Adipocyte (in vitro differentiated cells): ENCODE results near the gene CUBN.

ENCODE experiments used
- DNase-seq: peaks from one replicate; pipeline ENCODE4 v3.0.0-alpha.2; 2015; ENCODE audit warnings: low read depth
- H3K27me3 ChIP-seq: replicated peaks from 2 replicates; pipeline ENCODE4 v1.7.0; 2013; ENCODE audit warnings: mild to moderate bottlenecking, low read length, moderate library complexity; ENCODE audit not compliant: control insufficient read depth, insufficient read depth
- H3K36me3 ChIP-seq: 2 replicates; pipeline ENCODE4 v1.7.0; 2013; ENCODE audit warnings: low read length, mild to moderate bottlenecking, moderate library complexity; ENCODE audit not compliant: control insufficient read depth, insufficient read depth, severe bottlenecking
- H3K4me1 ChIP-seq: 2 replicates; pipeline ENCODE4 v1.7.0; 2013; ENCODE audit warnings: mild to moderate bottlenecking, low read length, moderate library complexity; ENCODE audit not compliant: control insufficient read depth, insufficient read depth
- H3K4me3 ChIP-seq: 2 replicates; pipeline ENCODE4 v1.7.0; 2013; ENCODE audit warnings: mild to moderate bottlenecking, low read length, moderate library complexity
- H3K9ac ChIP-seq: 2 replicates; pipeline ENCODE4 v1.7.0; 2013; ENCODE audit warnings: mild to moderate bottlenecking, low read length, moderate library complexity
- H3K9me3 ChIP-seq: 2 replicates; pipeline ENCODE4 v1.7.0; 2013; ENCODE audit warnings: mild to moderate bottlenecking, low read length, moderate library complexity; ENCODE audit not compliant: control insufficient read depth

CUBN gene

DNA sequence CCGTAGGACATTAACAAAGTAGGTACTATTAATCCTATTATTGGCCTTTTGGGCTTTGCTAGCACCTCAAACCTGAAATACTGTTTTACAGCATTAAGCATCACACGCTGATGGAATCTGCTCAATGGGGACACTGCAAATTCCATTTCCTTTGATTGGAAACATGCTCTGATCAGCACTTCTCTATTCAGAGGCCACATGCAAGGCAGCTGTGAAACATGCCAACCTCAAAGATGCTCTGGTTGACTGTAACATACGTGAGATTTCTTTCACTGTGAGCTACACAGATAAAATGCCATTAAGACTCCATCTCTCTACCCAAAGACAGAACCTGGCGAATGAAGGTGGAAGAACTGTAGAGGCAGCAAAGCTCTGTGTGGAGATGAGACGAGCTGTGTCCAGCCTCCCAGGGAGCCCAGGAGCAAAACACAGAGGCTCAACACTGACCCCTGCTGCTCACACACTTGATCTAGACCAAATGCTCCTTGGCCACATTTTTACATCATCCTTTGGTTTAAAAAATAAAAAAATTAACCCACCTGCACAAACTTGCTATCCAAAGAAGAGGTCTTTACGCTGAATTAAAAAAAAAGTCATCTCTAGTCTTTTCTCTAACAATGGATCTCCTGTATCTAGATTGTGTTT is 320.4 kb downstream of the CUBN start:
- Histone ChIP-seq H3K36me3 (peaks cover 16% of the 10 kb centered on the region), H3K9me3 (no peaks in the 10 kb centered on the region), H3K27me3 (no peaks in the 10 kb centered on the region), H3K4me1 (peaks cover 10% of the 10 kb centered on the region), H3K9ac (no peak overlapping the region), H3K4me3 (no peak overlapping the region)
- peak; percentile 44 for DNase-seq

DNA sequence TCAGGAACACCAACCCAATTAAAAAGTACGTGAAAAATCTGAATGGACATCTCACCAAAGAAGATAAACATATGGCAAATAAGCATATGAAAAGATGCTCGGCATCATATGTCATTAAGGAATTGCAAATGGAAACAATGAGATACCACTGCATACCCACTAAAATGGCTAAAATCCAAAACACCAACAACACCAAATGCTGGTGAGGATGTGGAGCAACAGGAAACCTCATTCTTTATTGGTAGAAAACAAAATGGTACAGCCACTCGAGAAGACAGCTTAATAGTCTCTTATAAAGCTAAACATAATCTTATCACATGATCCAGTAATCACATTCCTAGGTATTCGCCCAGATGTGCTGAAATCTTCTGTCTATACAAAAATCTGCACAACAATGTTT is 325.5 kb downstream of the CUBN start:
- Histone ChIP-seq H3K4me1 (no peaks in the 10 kb centered on the region), H3K4me3 (no peak overlapping the region), H3K36me3 (peaks cover 13% of the 10 kb centered on the region), H3K9ac (no peak overlapping the region), H3K9me3 (no peaks in the 10 kb centered on the region), H3K27me3 (no peaks in the 10 kb centered on the region)
- DNase-seq = no peak

DNA sequence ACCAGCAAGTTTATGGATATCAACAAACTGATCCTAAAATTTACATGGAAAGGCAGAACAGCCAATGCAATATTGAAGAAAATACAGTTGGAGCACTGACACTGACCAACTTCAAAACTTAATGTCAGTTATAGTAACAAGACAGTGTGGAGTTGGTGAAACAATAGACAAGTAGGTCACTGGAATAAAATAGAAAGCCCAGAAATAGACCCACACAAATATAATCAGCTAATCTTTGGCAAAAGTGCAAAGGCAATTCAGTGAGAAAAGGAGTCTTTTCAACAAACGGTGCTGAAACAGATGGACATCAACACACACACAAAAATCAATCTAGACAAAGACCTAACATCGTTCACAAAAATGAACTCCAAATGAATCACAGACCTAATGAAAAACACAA is 326.1 kb downstream of the CUBN start:
- Histone ChIP-seq H3K9me3 (no peaks in the 10 kb centered on the region), H3K4me3 (no peak overlapping the region), H3K4me1 (no peaks in the 10 kb centered on the region), H3K9ac (no peak overlapping the region), H3K27me3 (no peaks in the 10 kb centered on the region), H3K36me3 (peaks cover 13% of the 10 kb centered on the region)
- no peak for DNase-seq

DNA sequence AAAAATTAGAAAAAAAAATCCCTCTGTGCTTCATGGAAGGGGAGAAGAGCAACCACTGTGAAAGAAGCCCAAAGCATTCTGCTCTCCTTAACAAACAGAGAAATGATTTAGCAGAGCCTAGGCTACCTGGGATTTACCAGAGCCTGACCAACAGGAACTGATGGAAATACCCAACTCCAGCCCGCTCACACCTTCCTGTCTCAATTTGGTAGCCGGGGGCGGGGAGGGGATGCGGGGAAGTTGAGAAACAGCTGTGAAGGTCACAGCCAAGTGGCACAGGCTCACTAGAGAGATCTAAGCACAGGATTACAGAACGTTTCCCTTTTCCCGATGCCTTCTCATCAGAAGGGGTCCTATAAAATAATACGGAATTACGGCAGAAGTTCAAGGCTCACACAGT is 330.0 kb downstream of the CUBN start:
- H3K27me3 ChIP-seq = no peaks in the 10 kb centered on the region
- H3K36me3 ChIP-seq = peaks cover 4% of the 10 kb centered on the region
- no peak overlapping the region for H3K4me3 ChIP-seq
- H3K4me1 ChIP-seq = no peaks in the 10 kb centered on the region
- no peak overlapping the region for H3K9ac ChIP-seq
- DNase-seq = no peak
- no peaks in the 10 kb centered on the region for H3K9me3 ChIP-seq

DNA sequence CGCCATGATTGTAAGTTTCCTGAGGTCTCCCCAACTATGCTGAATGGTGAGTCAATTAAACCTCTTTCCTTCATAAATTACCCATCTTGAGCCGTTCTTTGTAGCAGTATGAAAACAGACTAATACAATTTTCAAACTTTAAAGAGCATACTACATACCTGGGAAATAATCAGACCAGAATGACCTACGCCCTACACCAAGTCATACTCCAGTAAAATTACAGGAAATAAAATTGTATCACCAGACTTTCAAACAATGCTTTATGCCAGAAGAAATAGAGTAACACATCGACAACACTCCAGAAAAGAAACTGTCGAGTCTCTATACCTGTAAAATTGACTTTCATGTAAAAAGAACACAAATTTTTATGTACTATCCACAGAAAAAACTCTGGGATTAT is 331.0 kb downstream of the CUBN start:
- no peaks in the 10 kb centered on the region for H3K27me3 ChIP-seq
- no peak overlapping the region for H3K4me3 ChIP-seq
- DNase-seq = no peak
- no peaks in the 10 kb centered on the region for H3K4me1 ChIP-seq
- H3K36me3 ChIP-seq = peaks cover 4% of the 10 kb centered on the region
- H3K9ac ChIP-seq = no peak overlapping the region
- no peaks in the 10 kb centered on the region for H3K9me3 ChIP-seq

DNA sequence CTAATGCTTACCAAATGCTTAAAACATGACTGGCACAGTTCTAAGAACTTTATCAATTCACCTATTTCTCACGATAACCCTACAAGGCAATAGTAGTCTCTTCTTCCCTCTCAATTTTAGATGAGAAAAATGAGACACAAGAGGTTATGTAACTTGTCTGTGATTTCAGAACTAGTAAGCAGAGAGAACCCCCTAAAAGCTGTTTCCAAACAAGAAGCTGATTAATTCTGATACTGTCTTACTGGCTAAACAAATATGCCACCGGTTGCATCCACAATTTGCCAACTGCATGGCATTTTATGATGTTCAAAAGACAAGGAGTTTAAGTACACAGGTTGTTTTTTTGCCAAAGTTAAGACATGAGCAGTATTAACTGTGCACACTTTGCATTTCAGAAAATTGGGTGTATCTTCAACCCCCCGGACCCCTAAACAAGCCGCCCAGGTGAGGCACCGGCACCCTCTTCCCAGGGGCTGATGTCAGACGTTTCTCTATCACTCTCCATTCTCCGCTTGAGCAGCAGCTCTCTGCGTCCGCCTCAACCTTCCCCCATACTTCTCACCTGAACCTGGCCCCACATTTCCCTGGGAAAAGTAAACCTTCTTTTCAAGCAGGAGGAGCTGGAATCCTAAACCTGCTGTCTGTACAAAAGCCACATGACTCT is 334.1 kb downstream of the CUBN start:
- Histone ChIP-seq H3K4me1 (no peaks in the 10 kb centered on the region), H3K4me3 (no peak overlapping the region), H3K9me3 (no peaks in the 10 kb centered on the region), H3K9ac (no peak overlapping the region), H3K27me3 (no peaks in the 10 kb centered on the region), H3K36me3 (peaks cover 14% of the 10 kb centered on the region)
- no peak for DNase-seq

DNA sequence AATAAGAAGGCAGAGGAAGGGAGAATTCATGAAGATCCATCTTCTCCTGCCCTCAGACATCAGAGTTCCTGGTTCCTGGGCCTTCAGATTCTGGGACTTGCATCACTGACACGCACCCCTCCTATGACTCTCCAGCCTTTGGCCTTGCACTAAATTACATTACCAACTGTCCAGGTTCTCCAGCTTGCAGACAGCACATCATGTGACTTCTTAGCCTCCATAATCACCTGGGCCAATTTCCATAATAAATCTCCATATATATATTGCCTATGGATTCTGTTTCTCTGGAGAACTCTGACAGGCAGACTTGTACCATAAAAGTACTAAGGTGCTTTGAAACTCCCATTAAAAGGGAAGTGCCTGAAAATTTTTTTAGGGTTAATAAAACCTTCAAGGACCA is 335.6 kb downstream of the CUBN start:
- no peak for DNase-seq
- no peaks in the 10 kb centered on the region for H3K9me3 ChIP-seq
- no peaks in the 10 kb centered on the region for H3K4me1 ChIP-seq
- no peaks in the 10 kb centered on the region for H3K27me3 ChIP-seq
- no peak overlapping the region for H3K9ac ChIP-seq
- H3K4me3 ChIP-seq = no peak overlapping the region
- H3K36me3 ChIP-seq = peaks cover 19% of the 10 kb centered on the region

DNA sequence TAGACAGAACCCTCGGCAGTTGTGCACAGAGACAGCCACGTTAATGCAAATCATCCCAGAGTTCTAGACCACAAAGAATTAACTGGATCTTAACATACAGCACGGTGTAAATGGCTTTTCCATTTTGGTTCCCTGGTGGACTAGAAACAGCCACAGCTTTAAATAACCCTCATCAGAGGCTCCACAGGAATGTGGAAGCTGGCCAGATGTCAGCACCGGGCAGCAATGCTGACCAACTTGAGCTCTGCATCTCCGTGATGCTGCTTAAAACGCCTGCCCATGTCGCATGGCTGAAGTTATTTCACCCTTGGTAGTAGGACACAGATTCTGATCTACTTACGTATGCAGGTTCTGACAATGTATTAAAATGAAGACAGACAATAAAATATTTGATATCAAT is 336.9 kb downstream of the CUBN start:
- Histone ChIP-seq H3K36me3 (peaks cover 23% of the 10 kb centered on the region), H3K9ac (no peak overlapping the region), H3K9me3 (no peaks in the 10 kb centered on the region), H3K4me3 (no peak overlapping the region), H3K4me1 (no peaks in the 10 kb centered on the region), H3K27me3 (no peaks in the 10 kb centered on the region)
- DNase-seq = peak; percentile 33

DNA sequence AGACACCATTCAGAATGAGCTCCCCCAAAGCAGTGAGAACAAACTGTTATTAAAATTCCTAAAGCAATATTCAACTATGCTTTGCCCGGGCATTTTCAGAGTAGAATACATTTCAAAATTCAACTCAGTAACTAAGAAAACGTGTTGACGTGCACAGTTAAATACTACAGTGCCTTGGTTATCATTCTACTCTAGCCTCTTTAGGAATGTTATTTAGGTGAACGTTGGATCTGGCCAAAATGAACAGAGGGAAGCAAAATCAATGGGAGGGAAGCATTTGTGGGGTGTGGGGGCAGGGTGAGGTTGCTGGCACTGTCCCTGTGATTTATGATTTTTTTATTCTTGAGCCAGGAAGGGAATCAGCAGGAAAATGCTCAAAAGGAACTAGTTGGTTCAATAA is 339.8 kb downstream of the CUBN start:
- Histone ChIP-seq H3K4me3 (no peak overlapping the region), H3K9me3 (no peaks in the 10 kb centered on the region), H3K36me3 (peaks cover 23% of the 10 kb centered on the region), H3K9ac (no peak overlapping the region), H3K4me1 (no peaks in the 10 kb centered on the region), H3K27me3 (no peaks in the 10 kb centered on the region)
- DNase-seq = no peak

DNA sequence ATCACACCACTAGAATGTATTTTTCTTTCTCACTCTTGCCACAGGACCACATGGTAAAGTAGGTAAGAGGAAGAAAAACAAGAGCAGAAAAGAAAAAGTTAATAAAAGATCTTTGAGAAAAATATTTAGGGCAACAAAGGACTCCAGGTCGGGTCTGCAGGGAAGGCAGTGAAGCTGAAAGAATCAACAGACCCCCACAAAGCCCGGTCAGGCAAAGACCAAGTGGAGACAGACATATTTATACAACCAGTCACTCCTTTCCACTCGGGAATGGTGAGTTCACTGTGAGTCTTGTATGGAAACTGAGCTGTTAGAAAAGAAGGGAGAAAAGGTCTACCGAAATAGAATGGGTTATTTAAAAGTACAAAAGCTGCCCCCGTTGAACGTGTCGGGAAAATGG is 340.4 kb downstream of the CUBN start:
- Histone ChIP-seq H3K9me3 (no peaks in the 10 kb centered on the region), H3K4me3 (no peak overlapping the region), H3K4me1 (no peaks in the 10 kb centered on the region), H3K36me3 (peaks cover 23% of the 10 kb centered on the region), H3K27me3 (no peaks in the 10 kb centered on the region), H3K9ac (no peak overlapping the region)
- DNase-seq = no peak

DNA sequence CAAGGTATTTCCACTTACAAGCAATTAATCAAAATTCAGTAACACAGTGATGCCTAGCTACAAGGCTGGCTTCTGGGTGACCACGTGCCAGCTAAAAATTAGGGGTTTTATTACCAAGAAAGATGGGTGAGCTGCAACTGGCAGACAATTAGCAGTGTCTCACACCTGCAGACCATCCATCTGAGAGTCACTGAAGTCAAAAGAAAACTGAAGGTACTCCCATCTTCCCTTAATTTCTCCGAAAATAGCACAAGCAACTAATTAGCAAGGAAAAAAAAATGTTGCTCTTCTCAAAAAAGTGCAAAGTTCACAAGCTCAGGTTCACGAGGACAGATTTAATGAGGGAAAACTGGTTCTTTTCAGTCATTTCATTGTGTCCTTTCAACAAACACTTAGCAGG is 340.8 kb downstream of the CUBN start:
- no peak overlapping the region for H3K4me3 ChIP-seq
- no peak for DNase-seq

DNA sequence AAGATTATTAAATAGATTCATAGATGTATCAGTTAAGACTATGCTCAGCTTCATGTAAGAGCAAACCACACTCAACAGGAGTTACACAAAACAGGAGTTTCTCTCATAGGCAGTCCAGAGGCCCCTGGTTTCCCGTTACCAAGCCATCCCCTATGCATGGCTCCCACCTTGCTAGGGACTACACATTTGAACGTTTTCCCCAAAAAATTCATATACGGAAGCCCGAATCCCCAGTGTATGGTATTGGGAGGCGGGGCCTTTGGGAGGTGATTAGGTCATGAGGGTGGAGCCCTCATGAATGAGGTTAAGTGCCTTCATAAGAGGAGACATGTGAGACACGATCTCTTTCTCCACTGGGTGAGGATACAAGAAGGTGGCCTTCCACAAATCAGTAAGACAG is 341.5 kb downstream of the CUBN start:
- DNase-seq = no peak
- Histone ChIP-seq H3K4me1 (no peaks in the 10 kb centered on the region), H3K9ac (no peak overlapping the region), H3K9me3 (no peaks in the 10 kb centered on the region), H3K27me3 (no peaks in the 10 kb centered on the region), H3K4me3 (no peak overlapping the region), H3K36me3 (peaks cover 15% of the 10 kb centered on the region)

More for the DNA sequence above, 340.8 kb downstream of the CUBN start:
- H3K9me3 ChIP-seq = no peaks in the 10 kb centered on the region
- no peaks in the 10 kb centered on the region for H3K4me1 ChIP-seq
- no peaks in the 10 kb centered on the region for H3K27me3 ChIP-seq
- peaks cover 21% of the 10 kb centered on the region for H3K36me3 ChIP-seq
- H3K9ac ChIP-seq = no peak overlapping the region
